SIG-M5 treated with dmso at 0.1 percent for 504 hours (cell line): ENCODE data around the gene UBP1.
"Not testable (repeated sequence)": the region's sequence is repeated elsewhere in the genome, so short reads cannot be mapped to it uniquely, and the experiment has no call there.

Experiments
- DNase-seq: peaks from one replicate; lab custom pipeline; 2025; ENCODE audit not compliant: unreplicated experiment; lab: John Stamatoyannopoulos, UW

The UBP1 gene, protein sequence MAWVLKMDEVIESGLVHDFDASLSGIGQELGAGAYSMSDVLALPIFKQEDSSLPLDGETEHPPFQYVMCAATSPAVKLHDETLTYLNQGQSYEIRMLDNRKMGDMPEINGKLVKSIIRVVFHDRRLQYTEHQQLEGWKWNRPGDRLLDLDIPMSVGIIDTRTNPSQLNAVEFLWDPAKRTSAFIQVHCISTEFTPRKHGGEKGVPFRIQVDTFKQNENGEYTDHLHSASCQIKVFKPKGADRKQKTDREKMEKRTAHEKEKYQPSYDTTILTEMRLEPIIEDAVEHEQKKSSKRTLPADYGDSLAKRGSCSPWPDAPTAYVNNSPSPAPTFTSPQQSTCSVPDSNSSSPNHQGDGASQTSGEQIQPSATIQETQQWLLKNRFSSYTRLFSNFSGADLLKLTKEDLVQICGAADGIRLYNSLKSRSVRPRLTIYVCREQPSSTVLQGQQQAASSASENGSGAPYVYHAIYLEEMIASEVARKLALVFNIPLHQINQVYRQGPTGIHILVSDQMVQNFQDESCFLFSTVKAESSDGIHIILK

DNA sequence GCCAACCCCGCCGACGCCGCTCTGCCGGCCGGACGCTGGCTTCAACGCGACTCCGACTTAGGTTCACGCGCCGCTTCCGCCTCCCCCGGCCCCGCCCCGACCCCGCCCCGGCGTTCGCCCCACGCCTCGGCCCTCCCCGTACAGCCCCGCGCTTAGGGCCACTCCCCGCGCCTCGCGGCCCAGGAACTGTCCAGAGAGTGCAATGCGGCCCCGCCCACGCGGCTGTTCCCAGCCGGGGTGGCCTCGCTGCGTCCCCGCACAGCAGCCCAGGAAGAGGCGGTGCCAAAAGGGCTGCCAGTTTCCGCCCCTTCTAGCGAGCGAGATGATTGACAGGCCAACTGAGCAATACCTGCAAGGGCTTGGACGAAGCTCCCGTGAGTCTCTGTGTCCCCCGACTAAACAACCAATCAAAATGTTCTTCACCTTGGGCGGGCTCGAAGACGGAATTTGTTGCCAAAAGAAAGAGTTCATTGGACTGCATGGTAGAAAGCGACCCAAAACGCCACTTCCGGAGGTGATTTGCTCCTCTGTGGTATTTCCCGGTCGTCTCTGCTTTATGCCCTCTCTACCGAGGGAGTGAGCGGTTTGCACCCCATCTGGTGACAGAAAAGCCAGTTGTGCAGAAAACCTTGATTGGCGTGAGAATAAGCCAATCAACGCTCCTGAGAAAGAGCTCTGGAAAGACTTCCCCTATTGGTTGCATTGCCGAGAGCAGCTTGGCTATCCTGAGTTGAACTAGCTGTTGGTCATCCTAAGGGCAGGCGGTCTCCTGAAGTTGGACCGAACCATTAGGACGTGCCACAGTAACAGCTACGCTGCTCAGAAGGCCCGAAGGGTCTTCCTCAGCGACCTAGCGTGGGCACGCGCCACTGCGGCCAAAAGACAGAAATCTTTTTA lies at the start of gene UBP1:
TSS of gene UBP1 (minus strand) at position 78 of the 897 bp plus-strand sequence. CDS start 557 bp downstream, outside the sequence.
- DNase-seq: peak; percentile 100

DNA sequence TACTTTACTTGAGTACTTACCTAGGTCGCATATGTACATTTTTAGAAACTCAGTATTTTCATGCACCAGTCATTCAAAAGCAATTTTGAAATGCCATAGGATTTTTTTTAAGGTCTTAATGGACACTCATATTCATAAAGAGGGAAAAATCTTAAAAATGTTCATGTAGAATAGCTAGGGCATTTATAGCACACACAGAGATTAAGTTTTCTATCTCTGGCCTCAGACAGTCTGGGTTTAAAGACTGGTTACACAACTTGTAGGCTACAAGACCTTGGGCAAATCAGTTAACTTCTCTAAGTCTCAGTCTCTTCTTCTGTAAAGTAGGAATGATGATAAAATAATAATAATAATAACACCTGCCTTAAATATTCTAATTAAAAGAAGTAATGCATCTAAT lies 48.5 kb upstream of the UBP1 start:
- no peak for DNase-seq

DNA sequence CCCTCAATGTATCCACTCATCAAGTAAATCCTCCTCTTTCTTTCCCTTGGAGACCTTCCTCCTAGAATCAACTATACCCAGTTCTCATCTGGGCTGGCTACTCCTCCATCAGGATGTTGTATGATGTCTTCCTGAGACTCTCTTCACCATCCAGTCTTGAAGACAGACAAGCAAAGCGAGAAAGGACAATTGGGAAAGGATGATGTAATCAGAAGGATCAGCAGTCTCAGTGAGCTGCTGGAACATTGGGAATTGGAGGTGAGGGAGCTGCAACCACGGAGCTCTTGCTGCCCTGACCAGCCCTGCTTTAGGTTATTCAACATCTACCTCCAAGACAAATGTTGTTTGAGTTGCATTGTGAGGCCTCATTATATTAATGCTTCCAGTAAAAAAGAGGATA lies 48.0 kb upstream of the UBP1 start:
- no peak for DNase-seq

DNA sequence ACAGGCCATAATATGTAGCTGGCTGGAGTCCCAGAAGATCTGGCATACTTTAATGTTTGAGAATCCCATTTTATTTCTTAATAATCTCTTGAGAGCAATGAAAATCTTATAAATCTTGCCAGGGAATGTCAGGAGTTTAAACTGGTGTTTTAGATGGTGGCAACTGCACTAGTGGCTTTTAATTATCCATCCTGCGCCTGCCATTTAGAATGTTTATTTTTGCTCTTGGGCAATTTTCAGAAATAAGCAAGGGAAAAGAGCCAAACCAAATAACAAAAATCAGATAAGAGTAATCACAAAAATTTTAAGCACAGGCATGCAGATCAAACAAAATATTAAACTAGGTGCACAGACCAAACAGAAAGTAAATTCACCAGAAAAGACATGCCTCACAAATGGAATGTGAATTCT lies 41.9 kb upstream of the UBP1 start:
- DNase-seq: no peak

DNA sequence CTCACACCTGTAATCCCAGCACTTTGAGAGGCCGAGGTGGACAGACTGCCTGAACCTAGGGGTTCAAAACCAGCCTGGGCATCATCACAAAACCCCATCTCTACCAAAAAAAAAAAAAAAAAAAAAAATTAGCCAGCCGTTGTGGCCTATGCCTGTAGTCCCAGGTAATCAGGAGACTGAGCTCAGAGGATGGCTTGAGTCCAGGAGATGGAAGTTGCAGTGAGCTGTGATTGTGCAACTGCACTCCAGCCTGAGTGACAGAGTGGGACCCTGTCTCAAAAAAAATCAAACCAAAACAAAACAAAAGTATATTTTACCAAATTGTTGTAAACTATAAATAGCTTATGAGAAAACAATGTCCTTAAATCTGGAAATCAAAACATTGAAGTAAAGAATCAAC lies 34.7 kb upstream of the UBP1 start:
- DNase-seq: no peak

DNA sequence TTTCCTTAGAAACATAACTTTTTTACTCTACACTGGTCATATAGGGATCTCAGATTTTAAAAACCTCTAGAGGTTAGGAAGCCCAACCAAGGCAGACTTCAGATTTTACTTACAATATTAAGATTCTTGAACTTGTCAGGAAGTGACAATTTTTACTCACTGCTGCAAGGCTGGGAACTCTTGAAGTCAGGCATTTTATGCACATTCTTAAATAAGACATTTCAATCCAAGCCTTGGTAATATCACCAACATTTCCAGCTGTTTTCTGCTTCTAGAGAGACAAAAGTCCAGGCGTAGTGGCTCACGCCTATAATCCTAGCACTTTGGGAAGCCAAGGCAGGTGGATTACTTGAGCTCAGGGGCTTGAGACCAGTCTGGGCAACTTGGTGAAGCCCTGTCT lies 33.6 kb upstream of the UBP1 start:
- DNase-seq: no peak

DNA sequence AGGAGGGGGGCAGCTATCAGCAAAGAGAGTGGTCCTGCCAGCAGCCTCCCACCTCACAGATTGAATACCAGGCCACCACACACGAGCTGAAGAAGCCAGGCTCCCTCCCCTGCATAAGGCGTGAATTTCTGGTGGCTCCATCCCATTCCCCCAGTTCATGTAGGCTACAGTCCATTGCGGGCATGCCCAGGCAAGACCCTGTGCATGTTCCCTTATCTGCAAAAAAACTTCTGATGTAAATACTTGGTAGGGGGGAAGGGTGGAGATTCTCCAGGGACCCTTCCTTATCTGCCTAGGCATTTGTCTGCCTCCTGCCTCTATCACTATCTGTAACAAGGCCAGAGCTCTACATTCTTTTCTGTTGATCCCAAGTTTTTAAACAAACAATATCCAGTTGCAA lies 27.6 kb upstream of the UBP1 start:
- DNase-seq: no peak

DNA sequence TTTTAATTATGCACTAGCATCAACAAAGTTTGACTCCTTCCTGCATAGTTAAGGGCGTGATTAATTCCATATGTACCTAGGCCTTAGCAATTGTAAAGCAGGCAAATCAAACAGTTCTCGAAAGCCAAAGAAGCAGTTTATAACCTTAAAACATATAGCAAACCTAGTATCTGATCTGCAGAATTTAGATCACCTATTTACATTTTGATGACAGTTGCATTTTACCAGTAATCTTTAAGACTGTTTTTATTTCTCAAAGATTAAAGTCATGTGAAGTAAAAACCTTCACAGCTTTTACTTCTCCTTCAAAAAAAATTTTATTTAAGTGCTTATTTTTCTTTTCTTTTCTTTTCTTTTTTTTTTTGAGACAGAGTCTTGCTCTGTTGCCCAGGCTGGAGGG lies 20.9 kb upstream of the UBP1 start:
- DNase-seq: no peak

DNA sequence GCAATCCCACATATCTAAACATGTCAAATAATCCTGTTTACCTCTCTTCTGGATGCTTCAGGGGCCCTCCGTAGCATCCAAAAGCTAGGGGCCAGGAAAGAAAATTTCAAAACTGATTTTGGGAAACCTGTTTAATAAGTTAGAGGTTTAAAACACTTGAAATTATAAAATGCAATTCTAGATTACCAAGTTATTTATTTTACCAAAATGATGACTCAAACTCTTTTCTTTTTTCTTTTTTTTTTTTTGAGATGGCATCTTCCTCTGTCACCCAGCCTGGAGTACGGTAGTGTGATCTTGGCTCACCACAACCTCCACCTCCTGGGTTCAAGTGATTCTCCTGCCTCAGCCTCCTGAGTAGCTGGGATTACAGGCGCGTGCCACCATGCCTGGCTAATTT lies 19.4 kb upstream of the UBP1 start:
- DNase-seq: not testable (repeated sequence)

DNA sequence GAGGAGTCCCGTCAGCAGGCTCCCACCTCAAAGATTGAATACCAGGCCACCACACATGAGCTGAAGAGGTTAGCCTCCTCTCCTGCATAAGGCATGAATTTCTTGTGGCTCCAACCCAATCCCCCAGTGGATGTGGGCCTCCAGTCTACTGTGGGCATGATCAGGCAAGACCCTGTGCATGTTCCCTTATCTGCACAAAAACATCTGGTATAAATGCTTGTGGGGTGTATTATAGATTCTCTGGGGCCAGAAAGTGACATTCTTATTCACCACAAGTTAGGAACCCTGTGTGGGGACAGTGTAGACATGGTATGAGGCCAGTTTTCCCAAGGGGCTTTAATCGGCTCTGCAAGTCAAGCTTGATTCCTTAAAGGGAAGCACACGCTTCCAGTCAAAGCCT lies 18.2 kb upstream of the UBP1 start:
- DNase-seq: no peak

DNA sequence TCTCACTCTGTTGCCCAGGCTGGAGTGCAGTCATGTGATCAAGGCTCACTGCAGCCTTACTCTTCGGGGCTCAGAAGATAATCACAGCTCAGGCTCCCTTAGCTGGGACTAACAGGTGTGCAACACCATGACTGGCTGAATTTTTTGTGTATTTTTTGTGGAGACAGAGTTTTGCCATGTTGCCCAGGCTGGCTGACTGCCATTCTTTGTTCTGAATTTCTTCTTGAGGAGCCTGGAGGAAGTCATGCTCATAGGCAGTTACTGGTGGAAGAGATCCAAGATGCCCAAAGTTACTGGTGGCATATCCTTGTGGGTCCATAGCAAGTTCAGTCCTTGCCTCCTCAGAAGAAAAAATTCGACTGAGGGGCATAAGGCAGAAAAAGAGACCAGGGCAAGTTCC lies 16.6 kb upstream of the UBP1 start:
- DNase-seq: no peak

DNA sequence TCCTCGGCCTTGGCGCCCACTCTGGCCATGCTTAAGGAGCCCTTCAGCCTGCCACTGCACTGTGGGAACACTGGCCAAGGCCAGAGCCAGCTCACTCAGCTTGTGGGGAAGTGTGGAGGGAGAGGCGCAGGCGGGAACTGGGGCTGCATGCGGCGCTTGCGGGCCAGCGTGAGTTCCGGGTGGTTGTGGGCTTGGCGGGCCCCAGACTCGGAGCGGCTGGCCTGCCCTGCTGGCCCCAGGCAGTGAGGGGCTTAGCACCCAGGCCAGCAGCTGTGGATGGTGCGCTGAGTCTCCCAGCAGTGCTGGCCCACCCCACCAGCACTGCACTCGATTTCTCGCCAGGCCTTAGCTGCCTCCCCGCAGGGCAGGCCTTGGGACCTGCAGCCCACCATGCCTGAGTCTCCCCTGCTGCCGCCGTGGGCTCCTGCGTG lies 13.1 kb upstream of the UBP1 start:
- no peak for DNase-seq

DNA sequence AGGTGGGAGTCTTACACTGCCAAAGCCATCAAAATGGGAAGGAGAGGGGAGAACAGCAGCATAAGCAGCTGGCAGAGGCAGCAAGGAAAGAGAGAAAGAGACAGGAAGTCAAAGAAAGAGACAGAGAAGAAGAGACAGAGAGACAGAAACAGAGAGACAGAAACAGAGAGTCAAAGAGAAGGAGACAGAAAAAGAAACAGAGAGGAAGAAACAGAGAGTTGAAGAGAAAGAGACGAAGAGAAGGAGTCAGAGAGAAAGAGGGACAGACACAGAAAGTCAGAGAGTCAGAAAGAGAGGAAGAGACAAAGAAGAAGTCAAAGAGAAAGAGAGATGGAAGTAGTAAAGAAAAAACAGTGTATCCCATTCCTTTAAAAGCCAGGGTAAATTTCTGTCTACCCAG lies 11.8 kb upstream of the UBP1 start:
- DNase-seq: not testable (repeated sequence)

DNA sequence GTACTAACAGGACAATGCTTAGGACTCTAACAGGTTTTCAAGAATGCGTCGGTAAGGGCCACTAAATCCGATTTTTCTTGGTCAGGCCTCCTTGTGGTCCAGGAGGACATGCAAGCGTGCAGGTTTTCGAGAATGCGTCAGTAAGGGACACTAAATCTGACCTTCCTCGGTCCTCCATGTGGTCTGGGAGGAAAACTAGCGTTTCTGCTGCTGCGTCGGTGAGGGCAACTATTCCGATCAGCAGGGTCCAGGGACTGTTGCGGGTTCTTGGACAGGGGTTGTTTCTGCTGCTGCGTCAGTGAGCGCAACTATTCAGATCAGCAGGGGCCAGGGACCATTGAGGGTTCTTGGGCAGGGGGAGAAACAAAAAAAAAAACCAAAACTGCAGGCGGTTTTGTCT lies 7.8 kb upstream of the UBP1 start:
- DNase-seq: no peak

DNA sequence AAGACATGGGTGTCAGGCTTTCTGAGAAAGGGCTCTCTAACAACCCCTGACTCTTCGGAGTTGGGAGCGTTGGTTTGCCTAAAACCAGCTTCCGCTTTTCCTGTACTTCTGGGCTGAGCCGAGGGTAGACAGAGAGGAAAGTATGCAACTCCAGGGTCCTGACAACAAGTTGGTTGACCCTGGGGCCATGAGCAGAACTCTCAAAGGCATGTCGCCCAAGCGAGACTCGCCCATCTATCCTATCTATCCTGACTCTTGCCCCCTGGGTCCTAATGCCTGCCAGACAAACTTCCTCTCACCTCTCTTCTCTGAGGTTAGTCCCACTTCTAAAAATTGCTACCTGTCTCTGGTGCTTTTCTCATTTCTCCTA lies 7.0 kb upstream of the UBP1 start:
- not testable (repeated sequence) for DNase-seq

DNA sequence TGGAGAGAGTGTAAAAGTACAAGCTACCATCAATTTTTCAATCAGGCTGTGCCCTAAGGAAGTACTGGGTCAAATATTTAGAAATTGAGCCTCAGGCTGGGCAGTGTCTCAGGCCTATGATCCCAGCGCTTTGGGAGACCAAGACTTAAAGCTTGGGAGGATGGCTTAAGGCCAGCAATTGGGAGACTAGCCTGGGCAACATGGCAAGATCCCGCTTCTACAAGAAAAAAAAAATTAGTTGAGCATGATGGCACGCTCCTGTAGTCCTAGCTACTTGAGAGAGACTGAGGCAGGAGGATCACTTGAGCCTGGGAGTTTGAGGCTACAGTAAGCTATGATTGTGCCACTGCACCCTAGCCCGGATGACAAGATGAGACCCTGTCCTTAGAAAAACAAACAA lies 2.0 kb upstream of the UBP1 start:
- DNase-seq: no peak

DNA sequence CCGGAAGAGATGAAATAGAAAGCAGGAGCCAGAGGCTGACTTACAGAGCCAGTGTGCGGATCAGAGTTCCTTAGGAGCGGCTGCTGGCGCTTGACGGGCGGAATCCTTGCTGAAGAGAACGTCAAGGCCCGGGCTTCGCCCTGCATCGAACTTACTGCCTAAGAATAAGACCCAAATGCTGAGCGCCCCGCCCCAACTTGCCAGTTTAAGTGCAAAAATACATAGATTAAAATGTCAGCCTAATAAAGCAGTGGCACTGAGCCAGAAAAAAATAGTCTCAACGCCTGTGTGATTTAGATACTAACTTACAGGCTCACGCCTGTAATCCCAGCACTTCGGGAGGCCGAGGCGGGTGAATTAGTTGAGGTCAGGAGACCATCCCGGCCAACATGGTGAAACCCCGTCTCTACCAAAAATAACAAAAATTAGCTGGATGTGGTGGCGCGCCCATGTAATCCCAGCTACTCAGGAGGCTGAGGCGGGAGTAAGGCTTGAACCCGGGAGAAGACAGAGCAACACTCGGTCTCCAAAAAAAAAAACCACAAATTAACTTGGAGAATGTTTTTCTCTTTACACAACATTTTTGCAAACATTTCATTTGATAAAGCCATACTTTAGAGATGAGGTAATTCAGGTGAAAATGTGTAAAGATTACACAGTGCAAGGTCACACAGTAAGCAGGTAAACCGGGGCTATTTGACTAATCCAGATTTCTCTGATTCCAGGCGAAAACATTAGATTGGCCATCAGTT lies 1.2 kb upstream of the UBP1 start:
- peak; percentile 81 for DNase-seq

DNA sequence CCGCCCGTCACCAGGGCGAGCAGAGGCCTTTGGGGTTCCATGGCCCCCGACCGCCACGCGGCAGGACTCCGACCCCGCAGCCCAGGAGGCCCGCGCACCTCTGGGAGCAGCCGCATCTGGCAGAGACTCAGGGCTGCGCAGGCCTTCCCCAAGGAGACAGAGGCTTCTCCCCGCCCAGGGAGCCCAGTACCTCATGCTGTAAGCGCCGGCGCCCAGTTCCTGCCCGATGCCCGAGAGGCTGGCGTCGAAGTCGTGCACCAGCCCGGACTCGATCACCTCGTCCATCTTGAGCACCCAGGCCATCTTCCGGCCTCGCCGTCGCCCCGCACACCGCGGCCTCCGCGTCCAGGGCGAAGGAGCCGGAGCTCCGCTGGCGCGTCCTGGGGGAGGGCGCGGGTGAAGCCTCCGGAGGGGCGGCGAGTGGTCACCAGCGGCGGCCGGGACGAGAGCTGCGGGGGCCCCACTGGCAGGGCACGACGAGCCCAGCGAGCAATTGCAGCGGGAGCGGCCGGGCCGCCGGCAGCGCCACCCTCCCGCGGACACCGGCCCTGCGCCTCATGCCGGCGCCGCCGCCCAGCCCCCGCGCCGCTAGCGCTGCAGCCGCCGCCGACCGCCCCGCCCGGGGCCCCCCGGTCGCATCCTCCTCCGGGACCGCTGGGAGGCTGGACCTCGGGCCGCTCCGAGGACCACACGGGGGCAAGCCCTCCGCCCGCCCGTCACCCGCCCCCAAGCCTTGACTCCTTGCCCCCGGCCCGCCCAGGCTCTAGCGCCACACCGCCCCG lies 468 bp downstream of the UBP1 start:
- no peak for DNase-seq

DNA sequence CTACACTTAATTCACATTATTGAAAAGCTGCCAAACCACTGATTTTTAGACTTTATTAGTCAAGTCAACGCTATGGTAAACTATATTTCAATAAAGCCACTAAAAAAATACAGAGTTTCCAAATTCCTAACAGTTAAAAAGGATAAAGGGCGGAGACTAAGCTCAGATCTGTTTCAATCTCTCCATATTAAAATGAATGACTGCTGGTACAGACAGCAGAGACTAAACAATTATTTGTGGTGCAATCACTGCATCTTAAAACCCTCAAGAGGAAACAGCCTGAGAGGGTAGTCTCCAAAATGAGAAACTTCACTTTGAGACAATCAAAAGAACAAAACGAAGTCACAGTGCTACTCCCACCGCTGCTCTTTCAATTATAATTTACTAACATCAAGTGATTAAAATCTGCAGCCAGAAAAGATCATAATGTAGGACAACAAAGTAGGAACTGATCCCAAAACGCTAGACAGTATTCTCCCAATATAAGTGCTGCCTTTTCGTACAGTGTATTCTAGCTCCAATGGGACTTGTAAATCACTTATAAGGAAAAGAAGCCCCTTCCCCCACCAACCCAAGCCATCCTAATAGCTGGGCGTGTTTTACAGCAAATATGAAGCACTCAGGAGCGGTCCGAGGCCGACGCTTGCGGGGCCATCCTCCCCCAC lies 1.2 kb downstream of the UBP1 start:
- peak; percentile 42 for DNase-seq

DNA sequence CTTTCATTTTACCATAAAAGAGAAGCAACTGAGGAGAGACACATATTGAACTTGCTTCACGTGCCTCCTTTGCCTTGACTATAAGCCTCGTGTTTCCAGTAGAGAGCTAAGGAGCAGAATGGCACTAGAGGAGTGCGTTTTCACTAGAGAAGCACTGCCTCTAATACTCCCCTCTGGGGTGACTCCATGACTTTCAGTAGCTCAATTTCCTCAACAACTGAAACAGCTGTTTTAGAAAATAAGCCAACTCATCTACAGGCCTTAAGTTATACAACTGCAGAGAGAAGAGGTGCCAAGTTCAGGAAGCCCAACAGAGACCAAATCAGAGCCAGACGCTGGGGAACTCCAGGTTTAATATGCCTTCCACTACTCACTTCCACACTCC lies 1.9 kb downstream of the UBP1 start:
- DNase-seq: peak; percentile 46
